Femur (tissue), 1 donor: ENCODE measurements around the gene PDX1.

Experiments used
- DNase-seq: peaks from one replicate; pipeline ENCODE4 v3.0.0-alpha.2; 2017

PDX1 gene

DNA sequence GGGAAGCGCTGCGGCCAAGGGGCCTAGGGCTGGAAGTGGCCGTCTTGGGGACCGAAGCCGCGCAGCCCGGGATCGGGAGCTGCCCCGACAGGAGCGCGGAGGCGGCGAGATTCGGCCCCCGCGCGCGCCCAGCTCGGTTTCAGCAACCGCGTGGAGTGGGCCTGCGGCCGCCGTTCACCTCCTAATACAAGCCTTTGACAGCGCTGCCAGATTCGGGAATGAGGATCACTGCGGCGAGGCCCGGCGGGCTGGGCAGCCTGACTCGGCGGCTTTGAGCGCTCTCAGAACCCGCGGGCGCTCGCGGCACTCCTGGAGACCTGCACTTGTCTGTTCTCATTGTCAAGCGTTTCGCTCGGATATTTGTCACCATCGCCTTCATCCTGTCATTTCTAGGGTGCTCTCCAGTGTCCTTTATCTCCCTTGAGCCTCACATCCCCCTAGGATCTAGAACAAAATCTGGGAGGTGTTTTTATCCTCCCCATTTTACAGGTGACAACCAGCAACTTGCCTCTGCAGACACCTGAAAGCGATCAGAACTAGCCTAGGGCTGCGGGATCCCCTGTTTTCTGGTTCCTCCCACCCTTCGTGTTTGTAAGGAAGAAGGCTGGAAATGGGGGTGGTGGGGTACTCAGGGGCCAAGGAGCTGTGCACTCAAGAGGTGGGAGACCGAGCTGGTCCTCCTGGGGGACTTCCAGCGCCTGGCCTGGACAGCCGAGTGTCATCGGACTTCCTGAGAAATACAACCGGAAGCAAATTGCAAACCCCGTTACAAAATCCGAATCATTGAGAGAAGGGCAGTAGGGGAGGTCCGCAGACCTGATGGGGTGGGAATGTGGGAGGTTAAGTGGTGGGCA, 50.8 kb downstream of the PDX1 start:
- DNase-seq = no peak

DNA sequence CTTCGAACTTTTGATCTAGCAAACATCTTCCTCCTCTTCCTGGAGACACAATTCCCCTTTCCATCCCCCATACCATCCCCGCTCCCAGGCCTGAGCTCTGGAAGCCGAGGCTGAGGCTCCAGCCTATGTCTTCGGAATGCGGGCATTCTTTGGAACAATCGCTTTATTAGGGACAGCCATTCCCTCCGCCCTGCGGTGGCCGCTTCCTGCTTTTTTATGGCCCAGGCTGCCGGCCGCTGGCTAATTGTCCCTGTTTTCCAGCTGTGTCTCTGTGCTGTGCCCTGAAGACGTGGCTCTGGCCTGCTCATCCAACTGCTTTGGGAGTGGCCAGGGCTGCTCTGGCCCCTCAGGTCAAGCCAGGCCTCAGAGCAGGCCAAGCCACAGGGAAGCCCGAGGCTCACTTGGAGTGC, 51.4 kb downstream of the PDX1 start:
- no peak for DNase-seq

DNA sequence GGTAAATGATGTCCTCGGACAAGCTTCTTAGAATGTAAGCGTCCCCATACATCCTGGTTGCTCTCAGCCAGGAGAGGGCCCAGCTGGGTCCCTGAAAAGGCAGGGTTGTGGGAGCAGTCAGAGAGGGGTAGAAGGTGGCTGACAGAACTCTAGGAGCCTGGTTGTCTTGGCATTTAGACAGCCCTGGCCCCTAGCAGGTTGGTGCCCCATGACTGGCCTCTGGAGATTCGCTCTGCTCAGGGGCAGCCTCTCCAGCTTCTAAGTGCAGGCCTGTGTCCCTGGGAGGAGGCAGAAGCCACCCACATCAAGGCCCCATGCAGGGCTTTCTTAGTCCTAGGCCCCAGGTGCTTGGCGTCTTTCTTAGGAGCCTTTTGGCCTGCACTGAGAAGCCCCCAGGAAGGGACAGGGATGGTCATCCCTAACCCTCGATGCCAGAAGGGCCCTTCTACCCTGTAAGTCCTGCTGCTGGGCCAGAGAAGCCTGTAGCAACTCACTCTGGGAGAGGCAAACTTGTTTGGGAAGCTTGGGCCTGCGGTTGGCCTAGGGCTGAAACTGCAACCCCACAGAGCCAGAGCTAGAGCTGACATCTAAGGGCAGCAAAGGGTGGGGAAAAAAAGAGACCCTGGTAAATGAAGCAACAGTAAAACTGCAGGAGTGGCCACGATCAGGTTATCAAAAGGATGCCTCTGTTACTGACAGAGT, 52.1 kb downstream of the PDX1 start:
- no peak for DNase-seq

DNA sequence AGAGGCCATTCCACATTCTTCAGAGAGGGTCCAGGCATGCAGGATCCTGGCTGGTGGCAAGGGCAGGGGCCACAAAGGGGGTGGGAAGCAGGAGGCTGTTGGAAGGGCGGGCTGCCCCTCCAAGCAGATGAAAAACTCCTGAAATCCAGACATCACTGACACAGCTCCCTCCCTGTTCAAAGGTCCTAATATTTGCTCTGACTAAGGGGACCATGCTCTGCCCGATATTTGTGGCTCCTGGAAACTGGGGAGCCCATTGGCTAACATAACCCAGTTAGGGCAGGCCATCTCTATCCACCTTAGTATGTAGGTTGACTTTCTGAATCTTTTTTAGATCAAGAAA, 52.6 kb downstream of the PDX1 start:
- DNase-seq = no peak

DNA sequence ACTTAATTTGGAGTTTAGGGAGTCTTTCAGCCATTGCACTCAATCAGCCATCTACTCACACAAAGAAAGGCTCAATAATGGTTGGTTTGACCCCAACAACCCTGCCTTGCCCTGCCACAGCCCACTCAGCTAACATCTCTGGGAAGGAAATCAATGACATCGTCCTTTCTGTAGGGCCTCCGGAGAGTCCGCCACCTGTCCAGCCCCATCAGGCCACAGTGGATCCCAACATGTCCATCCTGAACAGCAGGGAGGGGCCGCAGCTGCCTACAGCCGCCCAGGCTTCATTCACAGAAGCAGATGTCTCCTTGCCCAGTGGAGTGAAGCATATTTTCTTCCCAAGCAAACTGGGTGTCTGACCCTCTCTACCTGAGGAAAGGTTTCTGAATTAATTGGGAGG, 53.5 kb downstream of the PDX1 start:
- DNase-seq = no peak

DNA sequence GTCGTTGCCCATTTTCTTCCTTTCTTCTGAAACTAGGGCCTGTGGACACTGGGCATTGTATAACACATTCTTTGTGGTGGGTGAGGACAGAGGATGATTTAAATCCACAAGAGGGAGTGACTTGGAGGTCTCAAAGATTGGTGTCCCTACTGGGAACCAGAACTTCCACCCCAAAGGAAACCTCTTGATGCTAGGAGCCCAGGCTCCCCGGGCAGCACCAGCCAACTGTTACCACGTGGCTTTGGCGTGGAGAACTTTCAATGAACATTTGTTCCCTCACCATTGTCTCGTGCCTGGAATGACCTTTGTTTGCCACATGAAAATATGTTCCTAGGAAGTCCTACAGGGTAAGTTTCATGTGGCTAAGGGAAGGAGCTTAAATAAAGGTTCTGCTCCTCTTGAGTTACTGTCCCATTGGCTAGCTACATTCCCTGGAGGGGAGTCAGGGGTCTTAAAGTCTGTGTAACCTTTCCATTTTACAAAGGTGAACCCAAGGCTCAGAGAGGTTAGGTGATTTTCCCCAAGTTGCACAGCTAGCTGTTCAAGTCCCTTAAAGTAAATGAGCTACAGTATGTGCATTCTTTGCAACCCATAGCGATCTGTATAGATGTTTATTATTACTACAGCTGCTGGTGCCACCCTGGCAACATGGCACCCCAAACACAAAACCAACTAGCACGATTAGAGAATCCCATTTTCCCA, 54.3 kb downstream of the PDX1 start:
- DNase-seq = no peak
